ENCODE measurements around the gene GRIN3B. TPM values are rescaled to one million over a fixed set of nuclear protein-coding genes. Genes with fewer than 3 reads are reported as not detected.

The GRIN3B gene
- total RNA-seq, 1 donor from 2014 or later, result 0.93 TPM

DNA sequence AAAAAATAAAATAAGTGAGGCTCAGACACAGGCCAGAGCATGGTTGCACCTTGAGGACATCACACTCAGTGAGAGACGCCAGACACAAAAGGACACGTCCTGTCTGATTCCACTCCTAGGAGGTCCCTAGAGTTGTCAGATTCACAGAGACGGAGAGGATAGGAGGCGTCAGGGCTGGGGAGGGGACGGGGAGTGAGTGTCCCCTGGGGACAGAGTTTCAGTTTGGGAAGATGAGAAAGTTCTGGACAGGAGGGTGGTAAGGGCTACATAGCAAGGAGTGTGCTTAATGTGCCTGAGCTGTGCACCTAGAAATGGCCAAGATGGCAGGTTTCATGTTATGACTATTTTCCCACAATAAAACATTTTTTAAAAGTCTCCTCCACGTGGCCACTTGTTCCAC lies 2.2 kb upstream of the GRIN3B start:
- DNase-seq, result no peak
- TF ChIP-seq, protein P1, sequence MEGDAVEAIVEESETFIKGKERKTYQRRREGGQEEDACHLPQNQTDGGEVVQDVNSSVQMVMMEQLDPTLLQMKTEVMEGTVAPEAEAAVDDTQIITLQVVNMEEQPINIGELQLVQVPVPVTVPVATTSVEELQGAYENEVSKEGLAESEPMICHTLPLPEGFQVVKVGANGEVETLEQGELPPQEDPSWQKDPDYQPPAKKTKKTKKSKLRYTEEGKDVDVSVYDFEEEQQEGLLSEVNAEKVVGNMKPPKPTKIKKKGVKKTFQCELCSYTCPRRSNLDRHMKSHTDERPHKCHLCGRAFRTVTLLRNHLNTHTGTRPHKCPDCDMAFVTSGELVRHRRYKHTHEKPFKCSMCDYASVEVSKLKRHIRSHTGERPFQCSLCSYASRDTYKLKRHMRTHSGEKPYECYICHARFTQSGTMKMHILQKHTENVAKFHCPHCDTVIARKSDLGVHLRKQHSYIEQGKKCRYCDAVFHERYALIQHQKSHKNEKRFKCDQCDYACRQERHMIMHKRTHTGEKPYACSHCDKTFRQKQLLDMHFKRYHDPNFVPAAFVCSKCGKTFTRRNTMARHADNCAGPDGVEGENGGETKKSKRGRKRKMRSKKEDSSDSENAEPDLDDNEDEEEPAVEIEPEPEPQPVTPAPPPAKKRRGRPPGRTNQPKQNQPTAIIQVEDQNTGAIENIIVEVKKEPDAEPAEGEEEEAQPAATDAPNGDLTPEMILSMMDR (IDR thresholded peaks at IDR 0.05; ENCODE audit: partially characterized antibody, unreplicated experiment), result no peak
- H3K4me1 Mint-ChIP-seq (ENCODE audit: low read depth, unreplicated experiment), result peaks cover 3% of the 10 kb centered on the region
- H3K36me3 Mint-ChIP-seq (ENCODE audit: unreplicated experiment), result no peaks in the 10 kb centered on the region
- no peak overlapping the region for H3K4me3 Mint-ChIP-seq (ENCODE audit: unreplicated experiment)
- H3K27me3 Mint-ChIP-seq (ENCODE audit: unreplicated experiment), result peaks cover 14% of the 10 kb centered on the region
- no peak overlapping the region for H3K27ac Mint-ChIP-seq (ENCODE audit: unreplicated experiment)
- peaks cover 8% of the 10 kb centered on the region for H3K9me3 Mint-ChIP-seq (ENCODE audit: unreplicated experiment)

- H3K27ac Mint-ChIP-seq (ENCODE audit: unreplicated experiment), result peak overlapping the region; percentile 44
- TF ChIP-seq, protein P1 (IDR thresholded peaks at IDR 0.05; ENCODE audit: partially characterized antibody, unreplicated experiment), result no peak
- DNase-seq, result no peak
- peak overlapping the region; percentile 54 for H3K4me3 Mint-ChIP-seq (ENCODE audit: unreplicated experiment)
- peaks cover 3% of the 10 kb centered on the region for H3K4me1 Mint-ChIP-seq (ENCODE audit: low read depth, unreplicated experiment)
- peaks cover 10% of the 10 kb centered on the region for H3K9me3 Mint-ChIP-seq (ENCODE audit: unreplicated experiment)
- H3K36me3 Mint-ChIP-seq (ENCODE audit: unreplicated experiment), result no peaks in the 10 kb centered on the region
- H3K27me3 Mint-ChIP-seq (ENCODE audit: unreplicated experiment), result peaks cover 18% of the 10 kb centered on the region
Observed at GRCh38 chr19:999379-999719, 870 bp upstream of the GRIN3B start.

GRCh38 chr19:1000591-1001537 lies 645 bp downstream of the GRIN3B start:
- TF ChIP-seq, protein P1 (IDR thresholded peaks at IDR 0.05; ENCODE audit: partially characterized antibody, unreplicated experiment), result no peak
- H3K9me3 Mint-ChIP-seq (ENCODE audit: unreplicated experiment), result peaks cover 11% of the 10 kb centered on the region
- H3K27ac Mint-ChIP-seq (ENCODE audit: unreplicated experiment), result no peak overlapping the region
- no peak overlapping the region for H3K4me3 Mint-ChIP-seq (ENCODE audit: unreplicated experiment)
- peaks cover 3% of the 10 kb centered on the region for H3K4me1 Mint-ChIP-seq (ENCODE audit: low read depth, unreplicated experiment)
- peak; percentile 55 for DNase-seq
- H3K36me3 Mint-ChIP-seq (ENCODE audit: unreplicated experiment), result no peaks in the 10 kb centered on the region
- peaks cover 19% of the 10 kb centered on the region for H3K27me3 Mint-ChIP-seq (ENCODE audit: unreplicated experiment)

GRCh38 chr19:1001538-1002166 lies 1.4 kb downstream of the GRIN3B start:
- H3K4me1 Mint-ChIP-seq (ENCODE audit: low read depth, unreplicated experiment), result peaks cover 3% of the 10 kb centered on the region
- H3K27ac Mint-ChIP-seq (ENCODE audit: unreplicated experiment), result no peak overlapping the region
- peaks cover 22% of the 10 kb centered on the region for H3K27me3 Mint-ChIP-seq (ENCODE audit: unreplicated experiment)
- no peaks in the 10 kb centered on the region for H3K36me3 Mint-ChIP-seq (ENCODE audit: unreplicated experiment)
- H3K4me3 Mint-ChIP-seq (ENCODE audit: unreplicated experiment), result no peak overlapping the region
- peaks cover 11% of the 10 kb centered on the region for H3K9me3 Mint-ChIP-seq (ENCODE audit: unreplicated experiment)
- TF ChIP-seq, protein P1 (IDR thresholded peaks at IDR 0.05; ENCODE audit: partially characterized antibody, unreplicated experiment), result peak; percentile 92
- peak; percentile 83 for DNase-seq

DNA sequence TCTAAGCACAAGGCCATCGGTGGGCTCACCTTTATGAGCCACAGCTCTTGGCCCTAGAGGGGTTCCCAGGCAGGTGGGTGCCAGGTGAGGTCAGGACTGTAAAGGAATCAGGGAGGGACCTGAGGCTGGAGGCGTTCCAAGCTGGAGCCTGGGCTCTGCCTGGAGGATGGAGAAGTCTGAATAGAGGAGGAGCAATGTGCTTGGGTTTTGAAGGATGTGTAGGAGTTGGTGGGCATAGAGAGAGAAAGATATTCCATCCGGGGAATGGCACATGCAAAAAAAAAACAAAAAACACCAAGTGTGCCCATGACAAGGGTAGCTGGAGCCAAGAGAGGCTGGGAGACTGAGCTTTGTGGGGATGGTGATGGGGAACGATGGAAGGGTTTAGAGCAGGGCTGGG lies 2.4 kb downstream of the GRIN3B start:
- Mint-ChIP-seq H3K4me3 (ENCODE audit: unreplicated experiment) (no peak overlapping the region), H3K36me3 (ENCODE audit: unreplicated experiment) (no peaks in the 10 kb centered on the region), H3K9me3 (ENCODE audit: unreplicated experiment) (peaks cover 11% of the 10 kb centered on the region), H3K27me3 (ENCODE audit: unreplicated experiment) (peaks cover 22% of the 10 kb centered on the region), H3K27ac (ENCODE audit: unreplicated experiment) (peak overlapping the region; percentile 40), H3K4me1 (ENCODE audit: low read depth, unreplicated experiment) (peaks cover 3% of the 10 kb centered on the region)
- TF ChIP-seq, protein P1 (IDR thresholded peaks at IDR 0.05; ENCODE audit: partially characterized antibody, unreplicated experiment), result no peak
- DNase-seq, result no peak

Data from glutamatergic neuron (in vitro differentiated cells).